Jurkat, Clone E6-1 (cell line): ENCODE measurements around the gene ASTN2.

Experiments
- DNase-seq: peaks from one replicate; pipeline ENCODE4 v3.0.0-alpha.2; 2011; ENCODE audit warnings: low read depth, low spot score
- H3K4me3 ChIP-seq: 2 replicates; pipeline ENCODE4 v1.5.1; 2011; ENCODE audit warnings: mild to moderate bottlenecking, low read length, control low read depth, moderate library complexity

The ASTN2 gene

DNA sequence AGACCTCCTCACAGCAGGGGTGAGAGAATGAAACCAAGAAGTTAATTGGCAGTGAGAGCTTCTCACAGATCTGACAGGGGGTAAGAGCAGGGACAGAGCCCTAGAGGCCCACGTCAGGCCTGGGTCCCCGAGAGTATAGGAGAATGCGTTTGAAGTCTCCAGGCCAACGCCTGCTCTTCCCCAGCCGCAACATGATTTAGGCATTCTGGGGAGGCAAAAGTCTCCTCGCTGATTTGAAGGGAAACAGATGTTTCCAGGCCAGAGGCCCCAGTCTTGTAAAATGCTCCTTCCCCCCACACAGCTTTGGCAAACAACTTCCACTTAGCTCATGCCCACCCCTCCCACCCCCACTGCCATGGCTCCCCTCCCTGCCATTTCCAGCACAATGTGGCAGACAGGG lies 966.9 kb downstream of the ASTN2 start:
- no peak for DNase-seq
- H3K4me3 ChIP-seq = no peak overlapping the region

GRCh38 chr9:116442528-116442927 lies 972.3 kb downstream of the ASTN2 start:
- no peak for DNase-seq
- H3K4me3 ChIP-seq = no peak overlapping the region

DNA sequence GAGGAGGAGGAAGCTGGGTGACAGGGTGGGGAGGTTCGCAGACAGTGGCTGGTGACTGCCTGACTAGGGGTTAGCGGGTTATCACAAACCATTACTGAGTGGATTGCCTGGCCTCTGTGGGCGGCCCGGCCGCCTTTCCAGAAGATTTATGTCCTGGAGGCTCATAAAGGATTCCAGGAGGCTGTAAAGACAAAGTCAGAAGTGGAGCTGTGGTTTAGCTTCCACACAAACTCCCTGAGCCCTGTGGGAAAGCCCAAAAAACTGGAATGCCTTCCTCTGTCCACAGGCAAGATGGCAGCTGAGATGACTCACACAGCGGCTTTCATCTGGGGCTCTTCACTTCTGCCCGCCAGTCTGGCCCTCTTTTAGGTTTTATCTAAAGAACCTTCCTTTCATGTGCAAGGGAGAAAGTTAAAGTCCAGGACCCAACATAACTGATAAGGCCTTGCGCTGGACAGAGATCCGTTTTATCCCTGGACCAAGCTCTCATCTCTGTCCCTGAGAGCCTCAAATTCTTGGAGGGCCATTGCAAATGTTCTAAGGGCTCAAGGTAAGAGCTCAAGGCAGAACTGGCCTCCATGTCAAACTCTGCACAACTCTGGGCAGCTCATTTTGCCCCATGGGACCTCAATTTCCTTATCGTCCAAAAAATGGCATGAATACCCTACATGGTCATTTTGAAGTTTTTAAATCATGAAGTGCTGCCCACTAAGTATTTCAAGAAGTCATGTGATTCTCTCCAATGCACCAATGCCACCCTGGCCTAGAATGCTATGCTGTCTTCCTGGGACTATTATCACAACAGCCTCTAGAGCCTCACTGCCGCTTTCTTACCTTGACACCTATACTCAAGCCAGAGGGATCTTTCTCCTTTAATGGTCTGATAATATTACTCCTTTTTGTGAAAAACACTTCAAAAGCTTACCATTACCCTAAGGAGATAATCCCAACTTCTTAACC lies 977.2 kb downstream of the ASTN2 start:
- no peak for DNase-seq
- H3K4me3 ChIP-seq = no peak overlapping the region

DNA sequence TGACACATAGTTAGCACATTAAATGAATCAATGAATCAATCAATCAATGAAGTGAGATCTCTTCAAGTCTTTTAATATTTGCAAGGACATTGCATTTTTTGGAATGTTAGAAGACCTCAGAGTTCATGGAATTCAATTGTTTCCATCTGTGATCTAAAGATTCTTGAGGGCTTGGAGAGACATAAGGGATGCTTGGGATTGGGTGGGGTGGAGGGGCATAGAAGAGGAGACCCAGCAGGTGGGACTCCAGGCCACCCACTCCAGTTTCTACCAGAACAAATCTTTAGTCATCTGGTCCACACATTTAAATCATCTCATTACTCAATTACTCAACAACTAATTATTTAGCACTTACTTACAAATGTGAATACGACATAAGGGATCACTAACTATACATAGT lies 978.7 kb downstream of the ASTN2 start:
- no peak overlapping the region for H3K4me3 ChIP-seq
- DNase-seq = no peak

GRCh38 chr9:116435706-116436105 lies 979.2 kb downstream of the ASTN2 start:
- DNase-seq = no peak
- no peak overlapping the region for H3K4me3 ChIP-seq

DNA sequence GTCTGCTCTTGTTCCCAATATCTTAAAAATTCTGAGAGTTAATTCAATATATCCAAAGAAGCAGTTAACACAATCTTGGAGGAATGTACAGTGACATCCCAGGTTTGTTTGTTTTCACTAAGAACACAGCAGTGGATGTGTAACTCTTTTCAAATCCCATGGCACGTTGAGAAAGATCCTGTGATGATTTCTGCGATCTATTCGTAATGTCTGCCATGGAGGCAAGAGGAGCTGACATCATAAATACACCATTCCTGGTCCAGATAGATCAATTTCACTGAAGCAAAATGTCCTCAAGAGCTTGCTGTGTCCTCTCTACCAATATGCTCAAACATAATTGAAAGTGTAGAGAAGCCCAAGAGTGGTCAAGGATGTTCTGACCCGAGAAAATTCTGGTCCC lies 980.5 kb downstream of the ASTN2 start:
- DNase-seq = no peak
- H3K4me3 ChIP-seq = no peak overlapping the region

- no peak for DNase-seq
- no peak overlapping the region for H3K4me3 ChIP-seq
Observed at GRCh38 chr9:116432051-116432450, 982.8 kb downstream of the ASTN2 start.

GRCh38 chr9:116430849-116431248 lies 984.0 kb downstream of the ASTN2 start:
- H3K4me3 ChIP-seq = no peak overlapping the region
- DNase-seq = no peak

DNA sequence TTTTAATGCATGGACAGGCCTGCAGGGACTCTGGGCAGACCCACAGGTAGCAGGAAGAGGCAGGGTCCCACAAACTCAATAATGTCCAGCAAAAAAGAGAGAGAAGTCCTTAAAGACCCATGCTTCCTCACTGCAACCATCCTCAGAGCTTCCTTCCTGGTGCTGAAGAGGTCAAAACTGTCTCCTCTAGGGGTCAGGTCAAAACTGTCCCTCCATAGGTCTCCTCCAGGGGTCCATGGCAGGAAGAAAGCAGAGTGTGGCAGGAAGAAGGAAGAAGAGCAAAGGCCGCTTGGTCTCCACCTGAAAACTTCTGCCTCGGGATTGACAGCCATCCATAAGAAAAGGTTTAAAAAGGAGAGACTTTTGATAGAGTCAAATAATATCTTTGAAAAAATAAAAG lies 989.6 kb downstream of the ASTN2 start:
- no peak for DNase-seq
- no peak overlapping the region for H3K4me3 ChIP-seq

DNA sequence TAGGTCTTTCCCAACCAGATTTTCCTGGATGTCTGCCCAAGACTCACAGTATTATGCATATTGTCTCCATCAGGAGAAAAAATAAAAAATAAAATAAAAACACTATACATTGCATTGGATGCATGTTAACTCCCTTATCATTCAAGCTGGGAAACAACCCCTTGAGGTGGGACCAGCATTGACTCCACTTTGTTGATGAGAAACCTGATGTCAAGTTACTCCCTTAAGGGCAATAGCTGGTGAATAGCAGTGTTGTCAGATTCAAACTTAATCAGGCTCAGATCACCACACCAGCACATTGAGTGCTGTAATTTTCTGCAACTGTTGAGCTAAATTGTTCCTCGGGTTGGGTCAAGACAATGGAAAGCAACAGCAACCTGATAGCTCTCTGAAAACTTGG lies 991.7 kb downstream of the ASTN2 start:
- no peak overlapping the region for H3K4me3 ChIP-seq
- no peak for DNase-seq

DNA sequence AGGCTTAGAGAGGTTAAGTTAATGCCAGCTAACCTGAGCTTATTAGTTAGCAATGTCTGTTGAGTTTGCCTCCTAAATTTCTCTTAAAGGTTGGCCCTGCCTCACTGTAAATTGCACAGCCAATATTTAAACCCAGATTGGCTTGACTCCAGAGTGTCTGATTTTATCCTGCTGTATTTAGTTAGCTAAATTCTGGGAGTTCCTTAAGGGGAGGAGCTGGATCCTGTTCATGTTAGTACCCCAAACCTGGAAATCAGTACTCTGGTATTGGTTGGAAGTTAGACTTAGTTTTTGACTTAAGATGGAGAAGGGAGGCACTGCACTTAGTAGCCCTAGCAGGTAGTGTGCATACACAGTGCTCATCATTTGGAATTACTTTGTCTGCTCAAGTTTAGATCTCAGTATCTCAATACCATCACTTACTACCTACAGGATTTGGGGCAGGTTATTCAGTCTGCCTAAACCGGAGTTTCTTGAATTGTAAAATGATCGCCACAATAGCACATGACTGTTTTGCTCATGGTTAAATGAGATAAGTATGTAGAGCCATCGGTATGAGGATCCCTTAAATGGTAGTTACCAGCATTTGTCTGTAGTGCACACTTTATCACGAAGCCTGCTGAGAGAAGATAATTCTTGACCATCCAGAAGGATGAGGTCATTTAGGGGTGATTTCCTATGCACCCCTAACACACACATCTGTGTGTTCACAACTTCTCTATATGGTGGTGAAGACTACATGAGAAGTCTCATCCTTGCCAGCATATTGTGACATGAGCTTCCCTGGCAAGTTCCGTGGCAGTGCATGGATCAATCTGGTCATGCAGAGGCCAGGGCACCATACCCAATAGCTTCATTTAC lies 992.5 kb downstream of the ASTN2 start:
- H3K4me3 ChIP-seq = no peak overlapping the region
- DNase-seq = no peak

DNA sequence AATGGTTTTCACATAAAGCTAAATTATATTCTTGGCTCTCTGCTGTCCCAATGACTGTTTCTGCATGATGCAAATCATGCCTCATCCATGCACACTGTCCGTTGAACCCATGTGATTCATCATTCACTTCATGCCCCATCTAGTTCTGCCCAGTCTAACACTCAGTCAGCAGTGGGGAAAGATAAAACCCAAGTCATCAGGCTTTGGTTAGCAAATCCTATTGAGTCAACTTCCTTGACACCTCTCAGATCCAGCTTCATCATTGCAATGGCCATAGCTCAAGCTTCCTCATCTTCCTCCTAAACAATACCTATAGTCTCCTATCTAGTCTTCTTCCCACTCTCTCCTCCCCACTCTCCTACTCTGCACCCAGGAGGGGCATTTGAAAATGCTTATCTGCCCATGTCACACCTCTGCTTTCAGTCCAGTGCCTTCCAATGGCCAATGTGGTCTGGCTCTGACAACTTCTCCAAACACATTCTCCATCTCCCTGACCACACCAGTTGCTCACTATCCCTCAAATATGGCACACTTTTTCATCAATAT lies 993.8 kb downstream of the ASTN2 start:
- DNase-seq = no peak
- H3K4me3 ChIP-seq = no peak overlapping the region

DNA sequence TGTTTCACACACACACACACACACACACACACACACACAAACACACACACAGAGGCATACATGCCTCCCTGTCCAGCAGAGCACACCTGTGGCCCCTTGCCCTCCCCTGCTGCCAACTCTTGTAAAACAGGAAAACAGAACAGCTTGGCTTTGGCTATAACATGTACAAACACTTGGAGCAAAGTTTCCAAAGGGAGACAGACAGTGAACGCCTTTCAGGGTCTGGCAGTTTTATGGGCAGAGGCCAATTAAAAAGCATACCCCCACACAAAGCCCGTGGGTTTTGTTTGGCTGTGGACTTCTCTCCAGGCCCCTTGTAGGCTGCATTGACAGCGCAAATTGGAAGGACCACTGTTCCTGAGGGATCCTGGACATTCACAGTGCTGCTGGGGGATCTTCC lies 995.7 kb downstream of the ASTN2 start:
- DNase-seq = no peak
- H3K4me3 ChIP-seq = no peak overlapping the region

GRCh38 chr9:116417464-116417863 lies 997.4 kb downstream of the ASTN2 start:
- H3K4me3 ChIP-seq = no peak overlapping the region
- no peak for DNase-seq

- DNase-seq = no peak
- H3K4me3 ChIP-seq = no peak overlapping the region
Observed at GRCh38 chr9:116416421-116416820, 998.4 kb downstream of the ASTN2 start.

DNA sequence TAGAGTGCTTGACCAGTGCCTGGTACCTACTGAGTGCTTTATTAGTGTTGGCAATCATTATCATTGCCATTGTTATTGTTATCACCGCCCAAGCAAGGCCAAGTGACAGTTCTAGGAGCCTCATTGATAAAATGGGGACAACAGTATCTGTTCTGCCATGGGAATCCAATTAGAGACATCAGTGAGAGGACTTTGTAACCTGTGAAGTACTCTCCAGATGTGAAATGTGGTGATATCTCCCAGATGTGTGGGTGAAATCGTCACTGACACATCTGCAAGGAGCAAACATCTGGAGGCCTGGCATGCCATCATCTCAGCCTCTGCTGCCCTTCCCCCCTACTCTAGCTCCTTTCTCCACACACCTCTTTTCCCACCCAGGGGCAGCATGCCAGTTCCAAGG lies 1000.5 kb downstream of the ASTN2 start:
- no peak for DNase-seq

GRCh38 chr9:116411506-116411905 lies 1003.4 kb downstream of the ASTN2 start:
- no peak for DNase-seq
- H3K4me3 ChIP-seq = no peak overlapping the region

More for the DNA sequence above, 1000.5 kb downstream of the ASTN2 start:
- no peak overlapping the region for H3K4me3 ChIP-seq

DNA sequence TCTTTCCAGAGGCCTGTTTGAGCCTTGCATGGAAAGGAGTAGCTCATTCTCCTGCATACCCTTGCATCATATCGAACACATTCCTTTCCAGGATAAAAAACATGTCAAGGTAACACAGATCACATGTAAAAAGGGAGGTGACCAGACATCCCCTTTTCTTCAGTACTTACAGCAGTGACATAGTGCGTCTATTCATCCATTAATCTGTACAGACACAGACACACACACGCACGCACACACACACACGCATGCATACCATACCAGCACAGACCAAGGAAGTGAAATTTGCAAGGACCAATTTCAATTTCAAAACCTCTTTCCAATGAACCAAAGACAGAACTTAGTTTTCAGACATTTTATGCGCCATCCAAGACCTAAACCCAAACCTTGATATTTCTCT lies 1005.2 kb downstream of the ASTN2 start:
- DNase-seq = no peak
- H3K4me3 ChIP-seq = no peak overlapping the region

- DNase-seq = no peak
- no peak overlapping the region for H3K4me3 ChIP-seq
Observed at GRCh38 chr9:116409129-116409528, 1005.7 kb downstream of the ASTN2 start.

- H3K4me3 ChIP-seq = no peak overlapping the region
- no peak for DNase-seq
Observed at GRCh38 chr9:116406469-116406868, 1008.4 kb downstream of the ASTN2 start.
